Measurements from ENCODE around the gene IL1R1. TPM values are rescaled to one million over a fixed set of nuclear protein-coding genes. Genes with fewer than 3 reads are reported as not detected.
"Not testable (repeated sequence)": the region's sequence is repeated elsewhere in the genome, so short reads cannot be mapped to it uniquely, and the experiment has no call there.

The IL1R1 gene
- total RNA-seq, 1 donor from 2014 or later: 0.05 TPM

DNA sequence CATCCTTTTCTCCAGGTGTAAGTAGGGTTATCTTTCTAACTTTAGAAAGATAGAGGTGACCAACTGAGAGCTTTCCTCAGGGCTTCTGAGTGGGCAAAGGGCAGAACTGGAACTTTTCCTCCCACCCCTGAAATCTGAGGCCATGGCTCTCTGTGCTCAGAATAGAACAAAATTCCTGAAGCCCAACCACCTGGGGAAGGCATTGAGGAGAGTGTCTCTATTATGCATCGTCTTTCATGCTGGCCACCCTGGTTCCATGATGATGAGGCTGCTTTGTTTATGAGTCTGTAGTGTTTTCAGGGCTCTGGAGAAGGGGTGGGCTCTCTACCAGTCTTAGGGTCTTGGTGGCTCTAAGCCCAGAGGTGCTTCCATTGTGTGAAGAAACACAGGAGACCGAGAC is 30.7 kb upstream of the IL1R1 start:
- intact Hi-C loops (cut with micrococcal nuclease): no loop called here

- intact Hi-C loops (cut with micrococcal nuclease): no loop called here
Measured at GRCh38 chr2:102112271-102112670, 30.3 kb upstream of the IL1R1 start.

DNA sequence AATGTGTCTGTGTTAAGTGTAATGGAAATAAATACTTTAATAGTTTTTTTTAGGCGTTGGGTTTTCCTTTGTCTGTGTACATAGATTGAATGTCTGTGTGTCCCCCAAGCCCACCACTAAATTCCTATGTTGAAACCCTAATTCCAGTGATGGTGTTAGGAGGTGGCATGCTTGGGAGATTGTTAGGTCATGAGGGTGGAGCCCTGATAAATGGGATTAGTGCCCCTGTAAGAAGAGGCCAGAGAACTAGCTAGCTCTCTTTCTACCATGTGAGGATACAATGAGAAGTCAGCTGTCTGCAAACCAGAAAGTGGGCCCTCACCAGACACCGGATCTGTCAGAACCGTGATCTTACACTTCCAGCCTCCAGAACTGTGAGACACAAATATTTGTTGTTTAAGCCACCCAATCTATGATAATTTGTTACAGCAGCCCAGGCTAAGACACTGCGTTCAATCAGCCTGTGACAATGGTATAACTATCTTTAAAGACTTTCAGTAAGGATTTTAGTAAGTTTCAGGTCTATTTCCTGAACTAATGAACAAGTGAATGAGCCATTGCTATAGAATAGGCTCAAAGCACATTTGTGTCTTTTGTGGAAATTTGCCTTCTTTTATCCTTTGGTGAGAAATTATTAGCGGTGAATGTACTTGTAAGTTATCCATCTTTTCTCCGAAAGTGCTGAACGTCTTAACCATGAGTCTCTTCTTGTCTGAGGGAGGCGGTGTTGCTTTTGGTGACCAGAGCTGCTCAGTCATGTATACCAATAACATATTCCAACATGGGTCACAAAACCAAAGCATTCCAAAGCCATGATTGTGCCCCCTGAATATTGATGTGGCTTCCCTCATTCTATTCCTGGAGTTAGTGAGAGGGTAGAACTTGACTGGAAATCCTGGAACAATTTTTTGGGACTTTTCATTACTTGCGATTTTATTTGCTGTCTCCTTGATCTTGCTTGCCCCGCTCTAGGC is 29.6 kb upstream of the IL1R1 start:
- intact Hi-C loops (cut with micrococcal nuclease): no loop called here

- intact Hi-C loops (cut with micrococcal nuclease): no loop called here
Measured at GRCh38 chr2:102114290-102114721, 28.2 kb upstream of the IL1R1 start.

DNA sequence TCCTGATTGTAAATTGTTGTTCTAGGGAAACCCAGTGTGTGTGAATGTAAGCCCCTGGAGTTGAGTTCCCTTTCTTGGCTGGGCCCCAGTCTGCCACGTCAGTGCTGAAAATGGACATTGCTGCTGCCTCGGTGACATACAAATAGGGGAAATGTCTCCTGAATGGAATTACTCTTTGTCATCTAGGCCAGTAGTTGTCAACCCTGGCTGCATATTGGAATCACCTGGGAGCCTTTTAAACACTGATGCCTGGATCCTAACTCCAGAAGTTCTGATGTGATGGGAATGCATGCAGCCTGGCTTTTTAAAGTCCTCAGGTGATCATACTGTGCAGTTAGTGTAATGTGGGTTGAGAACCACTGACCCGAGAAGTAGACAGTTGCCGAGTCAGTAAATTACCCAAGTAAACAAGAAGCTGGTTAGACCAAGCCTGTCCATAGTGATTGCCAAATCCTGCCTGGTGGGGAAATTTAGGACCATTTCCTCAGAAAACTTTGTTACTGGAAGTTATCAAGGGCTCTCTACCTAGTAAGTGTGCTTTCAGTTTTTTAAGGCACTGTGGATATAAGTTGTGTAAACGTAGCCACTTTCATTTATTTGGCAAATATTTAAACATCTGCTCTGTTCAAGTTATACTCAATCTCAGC is 27.6 kb upstream of the IL1R1 start:
- intact Hi-C loops (cut with micrococcal nuclease): no loop called here

GRCh38 chr2:102116630-102117471 is 25.7 kb upstream of the IL1R1 start:
- intact Hi-C loops (cut with micrococcal nuclease): no loop called here

- intact Hi-C loops (cut with micrococcal nuclease): no loop called here
Measured at GRCh38 chr2:102117472-102117858, 25.1 kb upstream of the IL1R1 start.

DNA sequence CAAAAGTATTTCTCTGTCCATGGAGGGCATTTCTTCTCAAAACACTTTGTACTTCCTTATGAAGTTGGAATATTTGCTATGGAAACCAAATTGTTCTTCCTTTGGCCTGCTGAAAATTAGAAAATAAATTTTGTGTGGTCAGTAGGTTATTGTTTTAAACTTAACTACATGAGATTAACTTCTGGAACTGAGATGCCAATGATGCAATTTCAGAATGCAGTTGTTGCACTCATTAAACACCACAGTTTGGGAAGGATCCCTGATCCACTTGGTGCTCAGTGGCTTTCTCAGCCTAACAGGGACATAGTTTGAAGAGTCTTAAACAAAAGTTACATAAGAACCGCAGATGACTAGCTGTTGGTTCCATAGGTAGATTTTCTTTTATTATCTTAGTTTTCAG is 23.3 kb upstream of the IL1R1 start:
- intact Hi-C loops (cut with micrococcal nuclease): no loop called here

DNA sequence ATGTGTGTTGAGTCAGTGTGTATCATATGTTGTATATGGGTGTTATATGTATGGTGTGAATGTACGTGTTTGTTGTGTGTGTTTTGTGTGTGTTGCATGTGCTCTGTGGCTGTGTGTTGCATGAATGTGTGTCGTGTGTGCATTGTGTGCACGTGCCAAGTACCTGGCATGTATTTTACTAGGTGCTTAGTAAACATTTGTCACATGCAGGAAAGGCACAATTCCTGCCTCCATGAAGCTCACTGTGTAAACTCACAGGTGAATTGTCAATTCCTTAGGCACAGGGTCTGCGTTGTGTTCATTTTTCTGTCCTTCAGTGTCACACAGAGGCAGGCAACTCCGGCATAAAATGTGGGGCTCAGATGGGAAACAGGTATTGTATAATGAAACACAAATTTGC is 22.3 kb upstream of the IL1R1 start:
- intact Hi-C loops (cut with micrococcal nuclease): no loop called here

DNA sequence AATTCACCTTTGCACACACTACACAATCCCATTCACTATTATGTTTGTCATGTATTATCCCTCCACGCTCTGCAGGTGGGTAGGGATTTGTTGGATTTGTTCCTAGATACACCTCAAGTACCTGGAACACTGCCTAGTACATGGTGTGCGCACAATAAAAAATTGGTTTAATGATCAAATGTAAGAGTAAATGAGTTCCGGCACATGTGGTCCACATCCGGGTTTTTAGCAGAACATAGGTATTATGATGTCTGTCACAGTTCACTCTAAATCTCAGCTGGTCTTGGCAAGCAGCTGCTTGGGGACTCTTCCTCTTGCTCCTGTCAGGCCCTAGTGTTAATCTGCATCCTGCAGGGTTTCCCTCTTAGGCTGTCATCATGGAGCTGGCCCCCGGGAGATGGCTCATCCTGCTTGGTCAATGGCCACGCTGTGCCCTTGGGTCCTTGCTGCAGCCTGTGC is 21.8 kb upstream of the IL1R1 start:
- intact Hi-C loops (cut with micrococcal nuclease): no loop called here

- intact Hi-C loops (cut with micrococcal nuclease): no loop called here
Measured at GRCh38 chr2:102122115-102122514, 20.4 kb upstream of the IL1R1 start.

DNA sequence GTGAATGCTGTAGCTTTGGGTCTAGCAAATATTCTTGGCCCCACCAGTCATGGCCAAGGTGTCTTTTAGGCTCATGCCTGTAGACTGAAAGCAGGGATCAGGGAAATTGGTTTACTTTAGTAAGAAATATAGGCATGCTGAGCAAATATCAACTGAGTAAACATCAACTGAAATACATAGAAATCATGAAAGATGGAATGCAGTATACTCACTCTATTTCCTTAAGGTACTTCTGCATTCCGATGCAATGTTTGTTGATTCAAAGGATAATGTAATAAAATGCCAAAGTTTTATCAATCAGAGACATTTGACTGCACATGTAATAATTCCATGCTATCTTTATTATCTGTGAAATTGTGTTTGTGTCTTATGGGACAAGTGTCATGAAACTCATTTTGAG is 19.6 kb upstream of the IL1R1 start:
- intact Hi-C loops (cut with micrococcal nuclease): no loop called here

DNA sequence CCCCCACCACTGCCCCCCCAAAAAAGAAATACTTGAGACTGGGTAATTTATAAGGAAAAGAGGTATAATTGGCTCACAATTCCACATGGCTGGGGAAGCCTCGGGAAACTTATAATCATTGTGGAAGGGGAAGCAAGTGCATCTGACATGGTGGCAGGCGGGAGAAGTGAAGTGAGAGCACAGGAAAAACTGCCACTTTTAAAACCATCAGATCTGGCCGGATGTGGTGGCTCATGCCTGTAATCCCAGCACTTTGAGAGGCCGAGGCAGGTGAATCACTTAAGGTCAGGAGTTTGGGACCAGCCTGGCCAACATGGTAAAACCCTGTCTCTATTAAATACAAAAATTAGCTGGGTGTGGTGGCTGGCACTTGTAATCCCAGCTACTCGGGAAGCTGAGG is 18.1 kb upstream of the IL1R1 start:
- intact Hi-C loops (cut with micrococcal nuclease): not testable (repeated sequence)

DNA sequence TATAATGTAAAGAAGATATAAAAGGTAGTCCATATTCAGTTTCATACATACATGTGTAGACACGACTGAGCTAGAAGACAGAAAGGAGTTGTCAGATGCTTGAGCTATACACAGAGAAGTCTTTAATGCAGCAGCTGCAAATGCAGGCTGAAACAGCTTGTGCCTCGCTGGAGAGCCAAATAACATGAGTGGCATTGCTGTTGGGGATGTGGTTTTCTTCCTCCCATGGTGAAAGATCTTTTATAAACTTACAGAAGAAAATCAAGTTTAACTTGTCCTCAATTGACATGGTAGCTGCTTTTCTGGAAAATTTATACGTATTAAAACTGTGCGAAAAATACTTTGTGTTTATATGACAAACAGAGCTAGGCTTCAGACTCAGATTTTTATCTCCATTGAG is 16.4 kb upstream of the IL1R1 start:
- intact Hi-C loops (cut with micrococcal nuclease): no loop called here

- intact Hi-C loops (cut with micrococcal nuclease): no loop called here
Measured at GRCh38 chr2:102126660-102127059, 15.9 kb upstream of the IL1R1 start.

GRCh38 chr2:102129082-102129481 is 13.5 kb upstream of the IL1R1 start:
- intact Hi-C loops (cut with micrococcal nuclease): no loop called here

DNA sequence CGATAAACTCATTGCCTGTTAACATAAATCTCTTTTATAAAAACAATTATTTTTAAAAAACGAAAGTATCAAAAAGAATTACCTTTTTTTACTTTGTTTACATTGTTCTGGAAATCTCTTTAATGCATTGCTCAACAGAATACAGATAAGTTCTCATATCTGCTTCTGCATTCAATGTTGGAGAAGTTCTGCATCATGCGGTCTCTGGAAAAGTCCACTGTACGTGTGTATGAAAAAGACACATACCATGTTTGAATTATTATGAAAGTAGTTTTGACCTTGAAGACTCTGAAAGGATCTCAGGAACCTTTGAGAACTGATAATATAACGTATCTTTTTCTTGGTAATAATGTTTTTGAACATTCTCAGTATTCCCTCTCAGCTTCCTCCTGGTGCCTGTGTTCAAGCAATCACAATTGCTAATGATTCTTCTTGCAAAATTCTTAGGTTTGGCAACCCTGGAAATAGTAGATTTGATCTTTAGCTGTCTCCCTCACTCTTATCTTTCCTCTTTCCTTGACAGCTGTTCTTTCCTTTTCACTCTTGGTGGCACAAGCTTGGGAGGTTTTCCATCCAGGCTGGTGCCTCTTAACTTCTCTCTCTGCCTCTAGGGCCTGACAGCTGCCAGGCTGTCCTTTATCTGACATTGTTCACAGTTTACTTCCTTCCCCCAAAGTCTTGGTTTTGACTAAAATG is 12.4 kb upstream of the IL1R1 start:
- intact Hi-C loops (cut with micrococcal nuclease): no loop called here

DNA sequence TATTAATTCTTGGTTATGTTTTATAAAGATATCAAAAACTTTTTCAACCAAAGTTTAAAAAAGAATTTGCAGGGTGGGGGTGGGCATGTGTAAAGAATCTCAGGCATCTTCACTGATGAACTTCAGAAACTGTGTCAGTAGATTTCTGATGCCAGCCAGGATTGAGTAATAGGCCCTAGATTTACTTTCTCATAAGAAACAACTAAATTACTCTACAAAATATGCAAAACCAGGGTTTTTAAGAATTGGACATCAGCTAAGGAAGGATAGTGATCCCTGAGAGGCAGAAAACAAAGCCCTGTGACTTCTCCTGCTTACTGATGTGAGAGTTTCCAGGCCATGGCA is 11.9 kb upstream of the IL1R1 start:
- intact Hi-C loops (cut with micrococcal nuclease): no loop called here

GRCh38 chr2:102131564-102131963 is 11.0 kb upstream of the IL1R1 start:
- intact Hi-C loops (cut with micrococcal nuclease): no loop called here

DNA sequence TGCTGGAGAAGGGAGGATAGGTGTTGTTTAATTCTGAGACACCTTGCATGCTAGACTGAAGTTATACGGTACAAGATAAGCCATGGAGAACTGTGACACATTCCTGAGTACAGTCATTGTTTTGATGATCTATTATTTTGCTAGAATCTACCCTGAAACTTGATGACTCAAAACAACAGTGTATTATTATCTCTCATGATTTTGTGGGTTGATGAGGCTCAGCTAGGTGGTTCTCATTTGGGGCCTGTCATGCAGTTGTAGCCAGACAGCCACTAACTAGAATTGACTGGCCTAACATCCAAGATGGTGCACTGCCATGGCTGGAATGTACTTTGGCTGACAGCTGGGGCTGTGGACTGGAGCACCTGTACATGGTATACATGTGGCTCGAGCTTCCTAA is 5.4 kb upstream of the IL1R1 start:
- intact Hi-C loops (cut with micrococcal nuclease): no loop called here

DNA sequence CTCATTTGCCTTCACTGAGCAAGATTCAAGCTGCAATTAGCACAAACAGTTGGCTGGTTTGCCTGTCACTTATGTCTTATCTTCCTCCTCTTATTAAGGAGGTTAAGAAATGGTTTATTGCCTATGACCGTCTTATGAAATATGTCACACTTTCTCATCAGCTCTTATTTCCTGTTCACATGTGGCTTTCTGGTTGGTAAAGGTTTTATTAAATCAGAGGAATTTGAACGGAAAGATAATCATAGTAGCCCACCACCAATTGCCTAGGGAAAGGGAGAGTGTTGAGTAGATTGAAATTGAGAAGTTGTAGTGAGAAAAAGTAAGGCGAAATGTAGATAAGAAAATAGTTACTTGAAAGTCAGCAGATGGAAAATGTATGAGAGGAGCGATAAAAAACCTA is 4.2 kb upstream of the IL1R1 start:
- intact Hi-C loops (cut with micrococcal nuclease): no loop called here

Measured in T-helper 2 cell treated with Interferon-gamma antibody and Interleukin-4, amounts not matched to agents 100 ng/mL and 5 ng/mL, for 36 hours (primary cell).